Fibroblast of the aortic adventitia (primary cell): ENCODE measurements around the gene TPX2. TPM values are rescaled to one million over a fixed set of nuclear protein-coding genes. Genes with fewer than 3 reads are reported as not detected.

Experiments
- DNase-seq: peaks from one replicate; pipeline ENCODE4 v3.0.0-alpha.2; 2010; ENCODE audit warnings: low read depth
- H3K4me3 ChIP-seq: 2 replicates; pipeline ENCODE4 v1.5.1; 2011; ENCODE audit warnings: low read depth, mild to moderate bottlenecking, control low read depth, low read length, moderate library complexity
- total RNA-seq: library from RNA; depleted of rRNA; stranded (reverse); fragments of >200 nt; gene quantifications from 2 replicates; pipeline ENCODE4 v1.2.3, GENCODE V29; 2012; ENCODE audit warnings: low replicate concordance
- TF ChIP-seq, protein P1 (sequence below): IDR thresholded peaks from 2 replicates; pipeline ENCODE4 v1.5.1; 2011; ENCODE audit warnings: mild to moderate bottlenecking, low read length, control low read depth, inconsistent platforms; ENCODE audit not compliant: insufficient read depth

The TPX2 gene
- total RNA-seq, 1 donor = 91.1 TPM

DNA sequence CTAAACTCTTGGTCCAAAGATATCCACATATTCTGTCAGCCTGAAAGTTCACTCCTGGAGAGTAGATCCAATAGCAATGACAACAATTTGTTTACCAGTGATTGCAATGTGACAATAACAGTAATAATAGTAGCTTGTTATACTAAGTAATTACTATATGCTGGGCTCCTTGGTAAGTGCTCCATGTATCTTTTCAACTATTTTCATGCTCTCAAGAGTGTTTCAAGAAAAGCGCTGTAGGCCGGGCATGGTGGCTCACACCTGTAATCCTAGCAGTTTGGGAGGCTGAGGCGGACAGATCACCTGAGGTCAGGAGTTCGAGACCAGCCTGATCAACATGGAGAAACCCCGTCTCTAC lies 31.9 kb upstream of the TPX2 start:
- TF ChIP-seq, protein P1, sequence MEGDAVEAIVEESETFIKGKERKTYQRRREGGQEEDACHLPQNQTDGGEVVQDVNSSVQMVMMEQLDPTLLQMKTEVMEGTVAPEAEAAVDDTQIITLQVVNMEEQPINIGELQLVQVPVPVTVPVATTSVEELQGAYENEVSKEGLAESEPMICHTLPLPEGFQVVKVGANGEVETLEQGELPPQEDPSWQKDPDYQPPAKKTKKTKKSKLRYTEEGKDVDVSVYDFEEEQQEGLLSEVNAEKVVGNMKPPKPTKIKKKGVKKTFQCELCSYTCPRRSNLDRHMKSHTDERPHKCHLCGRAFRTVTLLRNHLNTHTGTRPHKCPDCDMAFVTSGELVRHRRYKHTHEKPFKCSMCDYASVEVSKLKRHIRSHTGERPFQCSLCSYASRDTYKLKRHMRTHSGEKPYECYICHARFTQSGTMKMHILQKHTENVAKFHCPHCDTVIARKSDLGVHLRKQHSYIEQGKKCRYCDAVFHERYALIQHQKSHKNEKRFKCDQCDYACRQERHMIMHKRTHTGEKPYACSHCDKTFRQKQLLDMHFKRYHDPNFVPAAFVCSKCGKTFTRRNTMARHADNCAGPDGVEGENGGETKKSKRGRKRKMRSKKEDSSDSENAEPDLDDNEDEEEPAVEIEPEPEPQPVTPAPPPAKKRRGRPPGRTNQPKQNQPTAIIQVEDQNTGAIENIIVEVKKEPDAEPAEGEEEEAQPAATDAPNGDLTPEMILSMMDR = no peak
- no peak for DNase-seq
- no peak overlapping the region for H3K4me3 ChIP-seq

DNA sequence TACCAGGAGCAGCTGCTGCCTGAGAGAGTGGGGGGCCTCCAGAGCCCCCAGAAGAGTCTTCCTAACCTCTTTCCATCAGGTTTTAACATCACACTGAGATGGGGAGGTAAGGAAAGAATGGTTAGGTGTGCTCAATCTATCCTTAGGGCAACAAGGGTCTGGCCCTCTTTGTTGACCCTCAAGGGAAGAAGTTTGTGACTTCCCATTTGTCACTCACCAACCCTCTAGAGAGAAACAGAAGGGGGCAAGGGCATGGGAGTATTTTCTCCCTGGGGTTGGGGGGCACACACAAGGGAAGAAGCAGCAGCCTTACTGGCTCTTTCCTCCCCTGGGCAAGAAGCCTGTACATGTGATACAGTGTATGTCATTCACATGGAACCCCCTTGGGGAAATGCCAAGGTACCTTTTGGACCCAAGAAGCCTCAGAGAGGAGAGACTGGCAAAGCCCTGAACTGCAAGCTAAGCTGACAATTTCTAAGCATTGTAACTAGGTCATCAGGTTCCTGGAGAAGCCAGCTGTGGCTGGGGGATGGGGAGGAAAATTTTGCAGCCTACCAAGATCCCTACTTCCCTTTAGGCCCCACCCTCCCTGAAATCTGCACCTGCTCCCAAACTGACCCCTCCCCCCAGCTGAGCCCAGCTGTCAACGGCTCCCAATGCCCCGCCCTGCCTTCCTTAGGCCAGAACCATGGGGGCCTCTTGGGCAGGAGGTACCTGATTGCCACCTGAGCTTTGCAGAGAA lies 30.9 kb upstream of the TPX2 start:
- TF ChIP-seq, protein P1 = no peak
- no peak for DNase-seq
- no peak overlapping the region for H3K4me3 ChIP-seq

DNA sequence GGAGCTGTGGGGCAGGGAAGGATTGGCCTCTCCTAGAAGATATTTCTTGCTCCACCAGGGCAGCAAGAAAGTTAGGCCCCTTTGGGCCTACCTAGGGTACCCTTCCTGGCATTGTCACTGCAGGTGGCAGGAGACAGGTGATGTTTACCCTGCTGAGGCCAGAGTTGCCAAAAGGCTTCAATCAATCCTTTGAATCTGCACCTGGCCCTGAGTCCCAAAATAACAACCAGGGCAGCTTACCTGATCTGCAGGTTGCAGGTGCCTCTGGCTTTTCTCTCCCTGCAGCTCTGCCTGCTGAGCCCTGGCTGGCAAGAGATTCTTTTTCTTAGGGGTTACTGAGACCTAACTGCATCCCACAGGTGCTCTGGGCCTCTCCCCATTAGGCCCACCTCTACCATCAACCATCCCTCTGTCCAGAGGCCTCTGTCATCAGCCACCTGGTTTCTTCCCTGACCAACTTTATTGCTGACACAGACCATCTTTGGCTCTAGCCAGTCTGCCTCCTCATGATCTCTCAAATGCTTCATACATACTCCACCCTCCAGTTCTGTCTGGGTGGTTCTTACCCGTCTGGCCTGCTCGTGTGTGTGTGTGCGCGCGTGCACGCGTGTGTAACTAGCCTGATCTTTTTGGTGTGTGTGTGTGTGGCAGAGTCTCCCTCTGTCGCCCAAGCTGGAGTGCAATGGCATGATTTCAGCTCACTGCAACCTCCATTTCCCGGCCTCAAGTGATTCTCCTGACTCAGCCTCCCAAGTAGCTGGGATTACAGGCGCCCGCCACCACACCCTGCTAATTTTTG lies 30.2 kb upstream of the TPX2 start:
- no peak for DNase-seq
- H3K4me3 ChIP-seq = no peak overlapping the region
- TF ChIP-seq, protein P1 = no peak

GRCh38 chr20:31709939-31710338 lies 29.2 kb upstream of the TPX2 start:
- TF ChIP-seq, protein P1 = no peak
- DNase-seq = no peak
- no peak overlapping the region for H3K4me3 ChIP-seq

- H3K4me3 ChIP-seq = no peak overlapping the region
- TF ChIP-seq, protein P1 = no peak
- DNase-seq = no peak
These were observed 28.5 kb upstream of the TPX2 start for GRCh38 chr20:31710423-31711108.

DNA sequence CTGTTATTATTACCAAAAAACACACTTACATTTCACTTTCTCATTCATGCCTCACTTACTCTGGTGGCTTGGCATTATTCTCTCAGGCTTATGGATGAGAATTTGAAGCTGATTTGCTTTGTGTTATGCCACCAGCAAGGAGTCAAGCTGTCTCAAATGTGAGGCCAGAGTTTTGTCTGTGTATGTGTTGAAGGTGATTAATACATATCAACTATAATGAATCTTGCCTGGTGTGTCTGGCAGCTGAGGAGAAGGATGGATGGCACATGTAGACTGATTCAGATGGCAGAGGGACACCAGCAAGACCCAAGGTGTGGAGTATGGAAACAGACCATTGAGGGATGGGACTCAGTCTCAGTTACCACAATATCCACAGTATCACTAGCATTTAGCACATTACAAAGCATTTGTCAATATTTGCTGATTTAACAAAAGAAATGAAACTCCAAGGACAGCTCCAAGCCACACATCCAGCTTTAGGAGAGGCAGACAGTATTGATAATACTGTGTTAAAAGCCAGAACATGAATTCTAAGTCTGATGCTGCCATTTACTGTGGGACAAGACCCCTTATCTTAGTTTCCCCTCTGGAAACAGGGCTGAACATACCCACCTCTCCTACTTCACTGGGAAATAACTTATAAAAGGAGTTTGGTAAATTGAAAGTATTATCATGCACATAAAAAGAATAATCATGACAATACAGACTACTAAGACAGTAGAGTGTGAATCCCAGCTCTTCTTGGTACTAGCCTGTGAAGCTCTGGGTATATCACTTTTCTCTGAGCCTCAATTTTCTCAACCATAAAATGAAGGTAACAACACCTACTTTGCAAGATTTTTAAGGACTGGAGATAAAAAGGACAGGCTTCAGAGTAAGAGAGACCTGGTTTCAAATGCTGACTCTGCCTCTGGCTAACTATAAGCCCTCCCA lies 27.6 kb upstream of the TPX2 start:
- no peak overlapping the region for H3K4me3 ChIP-seq
- DNase-seq = no peak
- TF ChIP-seq, protein P1 = no peak
